HG02981 (cell line): ENCODE results near the gene DUOXA1.
"Not testable (repeated sequence)": the region's sequence is repeated elsewhere in the genome, so short reads cannot be mapped to it uniquely, and the experiment has no call there.

Source experiments
- ATAC-seq: cut with Tn5 transposase; IDR thresholded peaks from one replicate; pipeline ENCODE4 v1.9.1; 2021; ENCODE audit warnings: mild to moderate bottlenecking, moderate library complexity; ENCODE audit not compliant: unreplicated experiment

DUOXA1 gene

DNA sequence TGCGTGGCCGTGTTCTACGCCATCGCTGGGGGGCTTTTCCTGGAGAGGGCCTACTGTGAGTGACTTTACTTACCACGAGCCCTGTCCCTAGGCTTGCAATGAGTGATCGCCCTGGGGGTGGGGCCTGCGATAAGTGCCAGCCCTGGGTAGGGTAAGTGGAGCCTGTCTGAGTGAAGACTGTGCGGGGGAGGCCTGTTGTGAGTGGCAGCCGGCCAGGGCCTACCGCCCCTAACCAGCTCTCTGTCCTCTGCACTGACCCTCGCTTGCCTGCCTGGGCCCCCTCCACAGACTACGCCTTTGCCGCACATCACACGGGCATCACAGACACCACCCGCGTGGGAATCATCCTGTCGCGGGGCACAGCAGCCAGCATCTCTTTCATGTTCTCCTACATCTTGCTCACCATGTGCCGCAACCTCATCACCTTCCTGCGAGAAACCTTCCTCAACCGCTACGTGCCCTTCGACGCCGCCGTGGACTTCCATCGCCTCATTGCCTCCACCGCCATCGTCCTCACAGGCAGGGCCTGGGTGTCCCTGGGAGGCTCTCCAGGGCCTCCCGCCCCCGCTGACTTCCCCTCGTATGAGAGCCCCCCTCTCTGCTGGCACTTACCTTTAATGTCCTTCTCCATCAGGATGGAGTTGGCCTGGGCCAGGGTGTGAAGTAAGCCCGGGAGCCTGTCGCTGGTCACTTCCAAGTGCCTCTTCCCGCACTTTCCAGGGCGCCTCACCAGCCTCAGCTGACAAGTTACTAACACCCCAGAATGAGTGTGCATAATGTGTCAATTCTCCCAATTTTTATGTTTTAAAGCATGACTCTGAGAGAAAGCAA is 22.5 kb upstream of the DUOXA1 start:
- ATAC-seq = no peak

DNA sequence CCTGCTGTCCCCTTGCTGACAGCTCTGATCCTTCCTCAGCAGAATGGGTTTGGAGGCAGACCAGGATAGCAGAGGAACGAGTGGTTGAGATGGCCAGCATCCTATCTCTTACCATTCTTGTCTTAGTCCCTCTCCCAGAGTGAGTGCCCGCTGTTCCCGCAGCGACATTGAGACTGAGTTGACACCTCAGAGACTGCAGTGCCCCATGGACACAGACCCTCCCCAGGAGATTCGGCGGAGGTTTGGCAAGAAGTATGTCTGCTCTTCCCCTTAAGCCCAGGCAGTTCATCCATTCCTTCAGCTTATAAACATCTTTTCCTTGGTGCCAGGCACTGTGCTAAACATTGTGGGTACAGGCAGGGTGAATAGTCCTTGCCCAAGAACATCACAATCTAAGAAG is 21.3 kb upstream of the DUOXA1 start:
- ATAC-seq = no peak

DNA sequence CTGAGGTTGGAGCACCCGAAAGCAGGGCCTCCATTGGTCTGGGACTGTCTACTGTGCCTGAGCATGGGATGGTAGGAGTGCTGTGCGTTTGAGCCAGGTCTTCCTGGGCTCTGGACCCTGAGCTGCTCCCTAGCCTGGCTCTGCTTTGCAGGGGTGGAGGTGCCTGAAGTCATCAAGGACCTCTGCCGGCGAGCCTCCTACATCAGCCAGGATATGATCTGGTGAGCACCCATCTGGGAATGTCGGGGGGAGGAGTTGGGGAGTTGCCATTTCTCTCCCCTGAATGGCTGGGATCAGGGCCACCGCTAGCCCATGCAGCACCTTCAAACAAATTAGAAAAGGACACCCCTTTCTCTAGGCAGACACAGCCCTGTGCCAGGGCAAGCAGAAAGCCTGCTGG is 20.8 kb upstream of the DUOXA1 start:
- ATAC-seq = no peak

DNA sequence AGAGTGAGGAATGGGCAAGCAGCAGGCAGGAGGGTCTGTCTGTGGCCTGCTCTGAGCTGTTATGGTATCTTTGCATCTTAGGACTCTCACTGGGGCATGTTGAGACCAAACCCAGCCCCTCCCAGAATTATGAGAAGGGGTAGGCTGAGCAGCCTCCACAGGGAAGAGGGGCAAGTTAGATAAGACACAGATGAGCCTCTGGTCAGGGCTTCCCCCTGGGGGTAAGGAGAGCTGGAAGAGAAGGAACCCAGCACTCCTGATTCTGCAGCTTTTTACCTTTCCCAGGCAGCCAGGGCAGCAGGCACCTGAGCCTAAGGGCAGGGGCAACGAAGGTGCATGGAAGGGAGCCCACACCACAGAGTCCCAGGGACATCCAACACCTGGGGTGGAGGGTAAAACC is 19.4 kb upstream of the DUOXA1 start:
- ATAC-seq = no peak

DNA sequence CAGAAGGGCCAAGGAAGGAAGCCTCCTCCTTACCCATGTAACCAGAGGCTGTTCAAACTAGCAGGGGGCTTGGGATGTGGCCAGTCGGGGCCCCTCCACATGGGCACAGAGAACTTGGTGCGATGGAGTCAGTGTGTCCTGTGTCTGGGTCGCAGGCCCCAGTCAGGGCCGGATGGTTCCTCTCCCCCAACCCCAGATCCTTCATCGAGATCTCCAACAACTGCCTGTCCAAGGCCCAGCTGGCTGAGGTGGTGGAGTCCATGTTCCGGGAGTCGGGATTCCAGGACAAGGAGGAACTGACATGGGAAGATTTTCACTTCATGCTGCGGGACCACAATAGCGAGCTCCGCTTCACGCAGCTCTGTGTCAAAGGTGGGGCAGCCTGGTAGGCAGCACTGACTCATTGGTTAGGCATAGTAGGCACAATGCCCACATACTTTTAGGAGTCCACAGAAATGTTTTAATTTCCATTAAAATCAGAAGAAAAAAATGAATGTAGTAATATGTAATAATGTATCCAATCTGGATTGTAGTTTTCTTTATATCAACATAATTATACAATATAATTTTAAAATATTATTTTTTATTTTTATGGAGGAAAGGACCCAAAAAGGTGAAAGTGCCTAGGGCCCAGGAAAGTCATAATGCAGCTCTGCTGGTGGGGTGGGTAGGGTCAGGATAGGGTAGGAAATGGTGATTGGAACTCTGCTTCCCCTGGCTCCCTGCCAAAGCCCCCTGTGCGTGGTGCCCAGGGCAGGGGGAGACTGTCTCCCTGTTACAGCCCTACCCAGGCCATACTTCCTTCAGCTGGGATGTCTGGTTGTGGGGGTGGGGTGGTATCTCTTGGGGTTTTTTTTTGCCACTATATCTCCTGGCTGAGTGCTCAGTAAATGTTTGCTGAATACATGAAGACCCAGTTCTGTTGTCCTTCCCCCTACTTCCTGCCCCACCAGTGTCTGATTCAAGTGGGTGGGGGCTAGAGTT is 18.7 kb upstream of the DUOXA1 start:
- no peak for ATAC-seq

DNA sequence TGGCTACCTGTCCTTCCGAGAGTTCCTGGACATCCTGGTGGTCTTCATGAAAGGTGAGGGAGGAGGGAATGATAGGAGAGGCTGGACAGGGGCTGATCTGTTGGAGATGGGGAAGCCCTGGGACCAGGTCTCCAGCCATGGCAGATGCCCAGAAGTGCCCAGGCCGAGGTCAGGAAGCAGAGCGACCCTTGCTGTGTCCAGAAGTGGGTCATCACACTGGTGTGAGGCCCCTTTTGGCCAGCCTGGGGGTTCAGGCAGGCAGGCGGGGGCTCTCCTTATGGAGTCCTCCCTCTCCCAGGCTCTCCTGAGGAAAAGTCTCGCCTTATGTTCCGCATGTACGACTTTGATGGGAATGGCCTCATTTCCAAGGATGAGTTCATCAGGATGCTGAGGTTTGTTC is 17.9 kb upstream of the DUOXA1 start:
- no peak for ATAC-seq

DNA sequence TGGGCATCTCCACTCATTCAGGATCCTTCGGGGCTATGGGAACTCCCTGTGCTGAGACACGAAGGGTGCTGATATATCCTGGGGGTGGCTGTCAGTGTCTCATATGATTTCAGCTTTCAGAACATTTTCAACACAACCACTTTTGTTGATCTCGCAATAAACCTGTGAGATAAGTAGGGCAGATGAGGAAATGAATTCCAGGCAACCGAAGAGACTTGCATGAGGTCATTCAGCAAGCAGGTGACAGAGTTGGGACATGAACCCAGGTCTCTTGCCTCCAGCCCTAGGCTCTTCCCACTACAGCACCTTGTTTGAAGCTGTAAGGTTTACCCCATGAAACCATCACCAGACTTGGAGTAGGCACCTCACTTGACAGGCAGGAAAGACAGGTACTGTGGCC is 16.7 kb upstream of the DUOXA1 start:
- ATAC-seq = no peak

DNA sequence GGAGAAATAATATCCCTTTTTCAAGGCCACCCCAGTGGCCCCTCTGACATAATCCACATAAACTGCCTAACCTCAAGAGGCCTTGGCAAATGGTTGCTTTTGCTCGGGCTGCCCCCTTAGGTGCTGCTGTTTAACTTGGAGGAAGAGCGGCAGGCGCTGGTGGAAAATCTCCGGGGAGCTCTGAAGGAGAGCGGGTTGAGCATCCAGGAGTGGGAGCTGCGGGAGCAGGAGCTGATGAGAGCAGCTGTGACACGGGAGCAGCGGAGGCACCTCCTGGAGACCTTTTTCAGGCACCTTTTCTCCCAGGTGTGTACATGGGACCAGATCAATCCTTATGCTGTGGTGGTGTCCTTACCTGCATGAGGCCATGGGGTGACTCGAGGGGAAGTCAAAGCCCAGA is 15.1 kb upstream of the DUOXA1 start:
- no peak for ATAC-seq

DNA sequence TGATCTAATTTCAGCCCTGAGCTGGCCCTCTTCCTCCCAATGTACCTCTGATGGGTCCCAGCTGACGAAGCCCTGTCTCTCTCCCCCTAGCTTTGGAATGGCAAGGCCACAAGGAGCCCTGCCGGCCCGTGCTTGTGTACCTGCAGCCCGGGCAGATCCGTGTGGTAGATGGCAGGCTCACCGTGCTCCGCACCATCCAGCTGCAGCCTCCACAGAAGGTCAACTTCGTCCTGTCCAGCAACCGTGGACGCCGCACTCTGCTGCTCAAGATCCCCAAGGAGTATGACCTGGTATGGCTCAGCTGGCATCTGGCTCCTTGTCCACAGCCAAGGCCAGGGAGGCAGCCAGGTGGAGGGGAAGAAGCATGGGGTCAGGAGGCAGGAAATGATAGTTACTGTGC is 14.3 kb upstream of the DUOXA1 start:
- no peak for ATAC-seq

DNA sequence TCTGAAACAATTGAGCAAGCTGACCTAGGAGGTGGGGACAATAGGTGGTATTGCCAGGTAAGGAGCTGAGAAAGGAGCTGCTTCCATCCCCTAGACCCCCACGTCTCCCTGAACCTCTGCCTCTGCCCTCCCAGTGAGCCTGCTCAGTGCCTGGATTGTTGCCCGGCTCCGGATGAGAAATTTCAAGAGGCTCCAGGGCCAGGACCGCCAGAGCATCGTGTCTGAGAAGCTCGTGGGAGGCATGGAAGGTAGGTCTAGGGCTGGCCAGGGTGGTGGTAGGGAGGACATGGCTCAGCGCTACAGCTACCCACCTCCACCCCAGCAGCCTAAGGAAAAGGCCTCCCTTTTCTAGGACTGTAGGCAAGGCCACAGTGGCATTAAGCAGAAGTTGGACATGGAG is 13.4 kb upstream of the DUOXA1 start:
- no peak for ATAC-seq

DNA sequence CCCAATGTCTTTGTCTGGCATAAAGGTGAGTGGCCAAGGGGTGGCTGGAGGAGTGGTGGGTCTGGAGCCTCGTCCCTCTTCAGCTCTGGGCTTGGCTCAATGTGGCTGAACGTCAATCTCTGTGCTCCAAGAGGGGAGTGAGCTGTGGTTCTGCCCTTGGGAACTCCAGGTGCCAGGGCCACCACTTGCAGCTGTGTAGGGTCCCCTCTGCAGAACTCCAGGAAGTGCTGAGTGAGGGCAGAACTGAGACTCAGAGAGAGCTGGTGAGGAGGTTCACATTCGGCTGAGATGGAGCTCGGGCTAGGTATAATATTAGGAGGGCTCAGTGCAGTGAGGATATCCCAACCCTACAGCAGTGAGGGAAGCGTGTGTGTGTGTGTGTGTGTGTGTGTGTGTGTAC is 11.7 kb upstream of the DUOXA1 start:
- ATAC-seq = no peak

DNA sequence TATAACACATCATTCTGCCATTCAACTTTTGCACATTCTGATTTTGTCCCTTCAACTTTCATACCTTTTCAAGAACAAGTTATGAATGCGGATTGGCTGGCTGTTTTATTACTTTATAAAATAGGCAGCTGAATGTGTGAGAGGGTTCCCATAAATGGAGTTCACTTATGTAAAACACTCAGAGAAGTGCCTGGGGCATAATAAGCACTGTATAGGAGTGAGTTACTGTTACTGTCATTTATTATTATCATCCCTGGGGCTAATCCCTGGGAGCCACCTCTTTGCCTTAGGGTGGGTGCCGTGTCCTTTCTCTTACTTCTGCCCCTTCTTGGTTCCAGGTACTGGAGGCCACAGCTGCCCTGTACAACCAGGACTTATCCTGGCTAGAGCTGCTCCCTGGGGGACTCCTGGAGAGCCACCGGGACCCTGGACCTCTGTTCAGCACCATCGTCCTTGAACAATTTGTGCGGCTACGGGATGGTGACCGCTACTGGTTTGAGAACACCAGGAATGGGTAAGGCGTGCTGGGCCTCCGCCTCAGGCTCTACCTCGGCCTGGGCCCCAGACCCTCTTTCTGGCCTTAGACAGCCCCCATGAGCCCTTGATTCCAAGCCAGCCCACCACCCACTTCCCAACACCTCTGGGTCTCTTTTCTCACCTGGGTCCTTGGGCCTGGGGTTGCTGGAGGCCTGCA is 11.0 kb upstream of the DUOXA1 start:
- no peak for ATAC-seq

DNA sequence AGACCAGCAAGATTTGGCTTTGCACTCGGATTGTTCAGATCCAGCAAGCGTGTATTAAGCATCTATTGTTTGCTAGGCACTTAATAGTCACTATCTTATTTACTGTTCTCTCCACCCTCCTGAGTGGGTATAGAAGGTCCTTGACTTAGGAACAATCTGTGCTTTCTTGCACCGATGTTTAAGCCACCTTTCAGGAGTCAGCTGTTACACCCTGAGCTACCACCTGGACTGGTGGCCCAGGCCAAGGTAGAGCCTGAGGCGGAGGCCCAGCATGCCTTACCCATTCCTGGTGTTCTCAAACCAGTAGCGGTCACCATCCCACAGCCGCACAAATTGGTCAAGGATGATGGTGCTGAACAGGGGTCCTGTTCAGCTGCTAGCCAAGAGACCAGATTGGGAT is 10.1 kb upstream of the DUOXA1 start:
- no peak for ATAC-seq

DNA sequence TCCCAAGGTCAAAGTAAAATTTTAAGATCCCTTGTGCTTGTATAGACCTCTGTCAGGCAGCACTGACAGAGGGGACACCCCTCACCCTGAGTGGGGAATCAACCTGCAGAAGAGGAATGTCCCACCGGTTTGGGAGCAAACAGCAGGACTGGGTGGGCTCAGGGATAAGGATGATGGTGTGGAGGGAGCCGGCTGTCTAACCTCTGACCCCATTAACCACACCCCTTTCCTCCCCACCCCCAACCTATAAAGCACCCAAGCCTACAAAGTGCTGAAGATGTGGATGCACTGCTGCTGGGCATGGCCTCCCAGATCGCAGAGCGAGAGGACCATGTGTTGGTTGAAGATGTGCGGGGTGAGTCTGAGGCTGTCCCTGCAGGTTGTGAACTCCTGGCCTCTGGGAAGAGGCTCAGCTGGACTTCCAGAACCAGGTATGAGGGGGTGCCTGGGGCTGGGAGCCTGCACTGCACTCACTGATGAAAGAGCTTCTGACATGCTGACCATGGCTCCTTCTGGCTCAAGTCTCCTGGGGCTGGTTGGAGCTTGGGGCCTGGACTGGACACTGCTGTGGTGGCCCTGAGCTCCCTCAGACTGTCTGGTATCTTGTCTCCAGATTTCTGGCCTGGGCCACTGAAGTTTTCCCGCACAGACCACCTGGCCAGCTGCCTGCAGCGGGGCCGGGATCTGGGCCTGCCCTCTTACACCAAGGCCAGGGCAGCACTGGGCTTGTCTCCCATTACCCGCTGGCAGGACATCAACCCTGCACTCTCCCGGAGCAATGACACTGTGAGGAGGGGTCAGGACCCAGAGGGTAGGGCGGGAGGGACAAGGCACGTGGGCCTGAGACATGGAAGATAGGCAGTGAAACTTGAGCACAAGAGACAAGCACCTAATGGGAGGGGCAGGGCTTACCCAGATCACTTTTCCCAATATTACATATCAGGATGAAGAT is 9.4 kb upstream of the DUOXA1 start:
- no peak for ATAC-seq

DNA sequence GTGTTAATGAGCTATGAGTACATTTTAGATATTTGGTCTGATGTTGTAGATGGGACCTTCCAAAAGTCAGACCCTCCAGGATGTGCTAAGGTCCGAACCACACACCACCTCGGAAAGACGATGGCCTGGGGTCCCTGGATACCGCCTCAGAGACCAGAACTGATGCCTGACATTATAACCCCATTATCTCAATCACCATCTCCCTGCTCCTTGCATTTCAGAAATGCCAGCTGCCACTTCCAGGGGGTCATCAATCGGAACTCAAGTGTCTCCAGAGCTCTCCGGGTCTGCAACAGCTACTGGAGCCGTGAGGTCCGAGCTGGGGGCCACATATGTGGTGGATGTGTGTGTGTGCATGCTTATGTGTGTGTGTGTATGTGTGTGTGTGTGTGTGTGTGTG is 8.0 kb upstream of the DUOXA1 start:
- ATAC-seq = no peak

DNA sequence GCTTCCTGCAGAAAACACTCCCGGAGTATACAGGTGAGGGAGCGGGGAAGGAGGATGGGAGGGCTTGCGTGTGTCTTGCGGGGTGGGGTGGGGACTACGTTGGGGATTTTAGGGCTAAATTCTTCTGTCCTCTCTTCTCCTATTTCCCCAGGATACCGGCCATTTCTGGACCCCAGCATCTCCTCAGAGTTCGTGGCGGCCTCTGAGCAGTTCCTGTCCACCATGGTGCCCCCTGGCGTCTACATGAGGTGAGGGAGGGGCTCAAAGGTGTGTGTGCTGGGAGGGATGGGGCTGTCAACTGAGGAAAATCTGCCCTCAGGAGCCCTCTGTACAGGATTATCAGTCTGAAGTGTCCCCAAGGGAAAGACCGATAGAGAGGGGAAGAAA is 6.7 kb upstream of the DUOXA1 start:
- no peak for ATAC-seq

DNA sequence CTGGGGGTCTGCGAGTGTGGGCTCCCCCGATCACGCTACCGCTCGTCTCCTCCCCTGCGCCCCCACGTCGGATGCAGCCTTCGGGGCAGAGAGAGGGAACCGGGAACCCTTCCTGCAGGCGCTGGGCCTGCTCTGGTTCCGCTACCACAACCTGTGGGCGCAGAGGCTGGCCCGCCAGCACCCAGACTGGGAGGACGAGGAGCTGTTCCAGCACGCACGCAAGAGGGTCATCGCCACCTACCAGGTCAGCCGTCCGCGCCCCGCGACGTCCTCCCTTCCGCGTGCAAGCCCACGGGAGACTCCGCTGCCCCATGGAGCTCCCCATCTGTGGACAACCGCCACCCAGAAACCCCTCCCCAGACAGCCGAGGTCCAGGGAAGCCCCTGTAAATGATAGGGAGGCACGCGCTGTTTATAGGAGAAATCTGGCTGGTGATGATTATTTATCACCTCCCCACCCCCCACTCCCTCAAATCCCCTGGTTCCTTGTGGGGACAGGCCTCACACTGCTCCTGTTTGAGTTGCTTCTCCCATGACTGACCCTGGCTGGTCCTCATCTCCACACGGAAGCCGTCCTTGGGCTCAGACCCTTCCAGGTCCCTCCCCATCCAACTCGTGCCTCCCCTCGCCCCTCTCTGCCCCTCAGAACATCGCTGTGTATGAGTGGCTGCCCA is 6.2 kb upstream of the DUOXA1 start:
- ATAC-seq = not testable (repeated sequence)

DNA sequence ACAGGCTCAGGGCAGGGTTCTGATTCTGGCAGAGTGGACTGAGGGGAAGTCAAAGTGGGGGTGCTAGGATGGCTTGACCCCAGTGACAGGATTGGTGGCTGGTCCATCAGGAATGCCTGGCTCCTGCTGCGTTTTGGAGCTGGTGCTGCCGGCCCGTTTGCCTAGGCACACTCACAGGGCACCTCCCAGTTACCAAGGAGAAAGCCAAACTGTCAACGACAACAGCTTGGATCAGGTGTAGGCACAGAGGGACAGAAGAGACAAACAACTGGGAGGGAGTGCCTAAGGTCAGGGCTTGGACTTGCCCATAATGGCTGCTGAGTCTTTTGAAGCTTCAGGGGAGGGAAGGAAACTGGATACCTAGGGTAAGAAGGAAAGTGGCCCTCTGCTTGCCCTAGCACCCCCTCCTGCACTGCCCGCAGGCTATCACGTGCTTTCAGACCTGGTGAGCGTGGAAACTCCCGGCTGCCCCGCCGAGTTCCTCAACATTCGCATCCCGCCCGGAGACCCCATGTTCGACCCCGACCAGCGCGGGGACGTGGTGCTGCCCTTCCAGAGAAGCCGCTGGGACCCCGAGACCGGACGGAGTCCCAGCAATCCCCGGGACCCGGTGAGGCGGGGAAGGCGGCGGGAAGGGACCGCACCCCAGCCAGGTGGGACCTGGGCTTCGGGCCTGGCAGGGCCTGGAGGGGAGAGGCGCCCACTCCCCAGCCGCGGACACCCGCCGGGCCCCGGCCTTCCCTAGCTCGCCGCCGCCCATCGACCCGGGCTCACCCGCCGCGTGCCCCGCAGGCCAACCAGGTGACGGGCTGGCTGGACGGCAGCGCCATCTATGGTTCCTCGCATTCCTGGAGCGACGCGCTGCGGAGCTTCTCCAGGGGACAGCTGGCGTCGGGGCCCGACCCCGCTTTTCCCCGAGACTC is 5.3 kb upstream of the DUOXA1 start:
- ATAC-seq = no peak

DNA sequence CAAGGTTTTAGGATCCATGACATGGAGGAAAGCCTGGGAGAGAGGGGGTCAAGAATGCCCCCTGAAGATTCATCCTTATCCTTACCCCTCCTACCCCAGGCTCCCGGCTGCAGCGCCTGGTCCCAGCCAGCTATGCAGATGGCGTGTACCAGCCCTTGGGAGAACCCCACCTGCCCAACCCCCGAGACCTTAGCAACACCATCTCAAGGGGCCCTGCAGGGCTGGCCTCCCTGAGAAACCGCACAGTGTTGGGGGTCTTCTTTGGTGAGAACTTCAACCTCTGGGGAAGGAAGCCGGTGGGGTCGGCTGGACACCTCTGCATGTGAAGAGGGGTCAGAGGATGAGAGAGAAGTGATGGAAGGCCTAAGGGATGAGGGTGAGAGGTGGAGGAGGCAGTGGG is 4.4 kb upstream of the DUOXA1 start:
- no peak for ATAC-seq
